ENCODE results near the gene YIPF2. TPM values are rescaled to one million over a fixed set of nuclear protein-coding genes. Genes with fewer than 3 reads are reported as not detected.
"Not testable (repeated sequence)": the region's sequence is repeated elsewhere in the genome, so short reads cannot be mapped to it uniquely, and the experiment has no call there.

YIPF2 gene
- 50.4 and 57.9 TPM in 2 replicates for total RNA-seq
- 78.6 TPM for polyA plus RNA-seq (2012)

DNA sequence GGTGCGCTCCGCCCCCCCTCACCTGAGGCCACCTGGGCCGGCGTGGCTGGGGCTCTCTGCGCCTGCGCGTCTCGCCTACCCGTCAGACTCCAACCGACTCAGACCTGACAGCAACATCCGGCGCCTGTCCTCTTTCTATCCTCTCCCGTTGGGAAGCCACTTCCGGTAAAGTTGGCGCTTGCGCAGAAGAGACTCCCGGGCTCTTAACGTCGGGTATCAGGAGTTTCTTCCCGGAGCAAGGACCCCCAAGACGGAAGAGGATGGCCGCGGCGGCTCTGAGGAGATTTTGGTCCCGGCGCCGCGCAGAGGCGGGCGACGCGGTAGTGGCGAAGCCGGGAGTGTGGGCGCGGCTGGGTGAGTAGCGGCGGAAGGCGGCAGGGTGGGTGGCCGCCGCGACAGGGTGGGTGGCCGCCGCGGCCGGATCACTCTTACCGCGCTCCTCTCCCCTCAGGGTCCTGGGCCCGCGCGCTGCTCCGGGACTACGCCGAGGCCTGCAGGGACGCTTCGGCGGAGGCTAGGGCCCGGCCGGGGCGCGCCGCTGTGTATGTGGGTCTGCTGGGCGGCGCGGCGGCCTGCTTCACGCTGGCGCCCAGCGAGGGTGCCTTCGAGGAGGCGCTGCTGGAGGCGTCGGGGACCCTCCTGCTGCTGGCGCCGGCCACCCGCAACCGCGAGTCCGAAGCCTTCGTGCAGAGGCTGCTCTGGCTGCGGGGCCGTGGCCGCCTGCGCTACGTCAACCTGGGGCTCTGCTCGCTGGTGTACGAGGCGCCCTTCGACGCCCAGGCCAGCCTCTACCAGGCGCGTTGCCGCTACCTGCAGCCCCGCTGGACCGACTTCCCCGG is at the start of gene YIPF2, which contains the start of gene TIMM29:
Gene YIPF2 (minus strand): TSS at position 77 of the 839 bp plus-strand sequence. CDS start 229 bp downstream, outside the sequence.
Gene TIMM29 (plus strand): TSS at position 249 of the 839 bp plus-strand sequence. CDS start 12 bp downstream, at position 261.
- DNase-seq (ENCODE audit: low read depth), result peak; percentile 99

- DNase-seq (ENCODE audit: low read depth), result peak; percentile 32
Measured at GRCh38 chr19:10977742-10978092, 49.3 kb upstream of the YIPF2 start.

DNA sequence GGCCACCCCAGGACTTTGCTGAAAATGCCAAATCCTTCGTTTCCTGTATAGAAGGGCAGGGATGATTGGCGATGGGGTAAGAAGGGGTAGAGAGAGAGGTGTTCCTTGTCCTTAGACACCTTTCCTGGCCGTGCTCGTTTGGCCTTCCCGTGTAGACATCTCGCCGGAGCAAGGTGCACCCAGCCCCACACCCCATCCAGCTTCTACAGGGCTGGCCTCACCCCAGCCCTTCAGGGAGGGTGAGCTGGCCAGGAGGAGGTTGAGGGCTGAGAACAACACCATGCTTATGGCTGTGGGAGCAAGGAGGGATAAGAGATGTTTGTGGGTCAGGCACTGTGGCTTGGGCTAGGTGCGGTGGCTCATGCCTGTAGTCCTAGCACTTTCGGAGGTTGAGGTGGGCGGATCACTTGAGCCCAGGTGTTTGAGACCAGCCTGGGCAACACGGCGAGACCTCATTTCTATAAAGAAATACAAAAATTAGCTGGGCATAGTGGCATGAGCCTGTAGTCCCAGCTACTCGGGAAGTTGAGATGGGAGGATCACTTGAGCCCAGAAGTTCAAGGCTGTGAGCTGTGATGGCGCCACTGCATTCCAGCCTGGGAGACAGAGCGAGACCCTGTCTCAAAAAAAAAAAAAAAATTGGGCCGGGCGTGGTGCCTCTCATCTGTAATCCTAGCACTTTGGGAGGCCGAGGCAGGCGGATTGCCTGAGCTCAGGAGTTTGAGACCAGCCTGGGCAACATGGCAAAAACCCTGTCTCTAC is 47.9 kb upstream of the YIPF2 start:
- no peak for DNase-seq (ENCODE audit: low read depth)

DNA sequence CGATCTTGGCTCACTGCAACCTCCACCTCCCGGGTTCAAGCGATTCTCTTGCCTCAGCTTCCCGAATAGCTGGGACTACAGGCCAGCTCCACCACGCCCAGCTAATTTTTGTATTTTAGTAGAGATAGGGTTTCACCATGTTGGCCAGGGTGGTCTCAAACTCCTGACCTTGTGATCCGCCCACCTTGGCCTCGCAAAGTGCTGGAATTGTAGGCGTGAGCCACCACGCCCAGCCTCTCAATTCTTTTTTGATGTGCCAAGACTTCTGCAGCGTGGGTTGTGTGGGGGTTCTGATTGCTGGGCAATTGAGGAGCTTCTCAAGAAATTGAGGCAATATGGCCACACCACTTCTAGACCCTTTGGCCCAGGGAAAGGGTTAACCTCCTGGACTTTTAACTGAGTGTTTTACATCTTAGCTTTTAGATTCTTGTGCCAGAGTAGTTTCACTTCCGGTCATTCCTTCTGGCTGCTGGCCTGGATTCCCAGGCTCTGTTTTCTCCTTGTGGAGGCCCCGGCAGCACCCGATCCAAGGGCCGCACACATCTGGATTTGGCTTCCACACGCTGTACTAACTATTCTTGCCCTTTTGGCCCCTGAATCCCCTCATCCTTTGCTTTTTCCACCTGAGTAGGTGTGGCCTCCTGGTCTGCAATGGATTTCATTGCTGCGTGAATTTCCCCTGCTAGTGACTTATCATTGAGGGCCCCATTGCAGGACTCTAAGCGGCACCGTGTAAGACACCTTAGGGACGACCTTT is 47.1 kb upstream of the YIPF2 start:
- peak; percentile 46 for DNase-seq (ENCODE audit: low read depth)

DNA sequence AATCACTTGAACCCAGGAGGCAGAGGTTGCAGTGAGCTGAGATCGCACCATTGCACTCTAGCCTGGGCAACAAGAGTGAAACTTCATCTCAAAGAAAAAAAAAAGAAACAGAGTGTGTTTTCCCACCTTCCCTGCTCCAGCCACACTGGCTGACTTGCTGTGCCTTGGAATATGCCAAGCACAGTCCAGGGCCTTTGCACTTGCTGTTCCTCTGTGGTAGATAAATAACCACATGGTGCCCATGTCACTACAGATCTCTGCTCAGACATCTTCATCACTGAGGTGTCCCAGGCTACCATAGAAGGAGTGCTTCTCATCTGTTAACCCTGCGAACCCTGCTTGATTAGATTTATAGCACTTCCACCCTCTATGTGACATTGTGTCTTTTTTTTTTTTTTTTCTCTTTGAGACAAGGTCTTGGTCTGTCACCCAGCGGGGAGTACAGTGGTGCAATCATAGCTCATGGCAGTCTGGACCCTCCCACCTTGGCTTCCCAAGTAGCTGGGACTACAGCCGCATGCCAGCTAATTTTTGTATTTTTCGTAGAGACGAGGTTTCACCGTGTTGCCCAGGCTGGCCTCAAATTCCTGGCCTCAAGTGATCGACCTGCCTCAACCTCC is 42.8 kb upstream of the YIPF2 start:
- no peak for DNase-seq (ENCODE audit: low read depth)

DNA sequence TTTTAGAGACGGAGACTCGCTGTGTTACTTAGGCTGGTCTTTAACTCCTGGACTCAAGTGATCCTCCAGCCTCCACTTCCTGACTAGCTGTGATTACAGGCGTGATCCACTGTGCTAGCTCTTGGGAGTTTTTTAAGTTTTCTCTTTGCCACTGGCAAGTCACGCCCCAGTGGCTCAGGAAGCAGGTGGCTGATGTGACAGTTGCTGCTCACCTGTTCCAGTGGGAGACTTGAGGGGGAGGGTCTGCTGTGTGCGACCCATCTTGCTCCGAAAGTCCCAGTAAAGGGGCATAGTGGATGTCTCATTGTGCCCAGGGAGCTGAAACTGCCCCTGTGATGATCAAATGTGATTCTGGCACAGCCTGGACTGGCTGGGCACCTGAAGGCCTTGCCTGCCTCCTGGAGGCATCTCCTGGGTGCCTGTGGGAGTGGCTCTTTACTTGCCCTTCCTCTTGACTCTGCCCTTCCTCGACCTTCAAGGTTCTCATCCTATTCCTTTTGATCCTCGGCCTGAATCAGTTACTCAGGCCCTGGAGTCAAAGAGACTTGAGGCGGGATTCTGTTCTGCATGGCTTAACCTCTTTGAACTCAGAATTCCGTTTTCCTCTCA is 40.2 kb upstream of the YIPF2 start:
- DNase-seq (ENCODE audit: low read depth), result no peak

DNA sequence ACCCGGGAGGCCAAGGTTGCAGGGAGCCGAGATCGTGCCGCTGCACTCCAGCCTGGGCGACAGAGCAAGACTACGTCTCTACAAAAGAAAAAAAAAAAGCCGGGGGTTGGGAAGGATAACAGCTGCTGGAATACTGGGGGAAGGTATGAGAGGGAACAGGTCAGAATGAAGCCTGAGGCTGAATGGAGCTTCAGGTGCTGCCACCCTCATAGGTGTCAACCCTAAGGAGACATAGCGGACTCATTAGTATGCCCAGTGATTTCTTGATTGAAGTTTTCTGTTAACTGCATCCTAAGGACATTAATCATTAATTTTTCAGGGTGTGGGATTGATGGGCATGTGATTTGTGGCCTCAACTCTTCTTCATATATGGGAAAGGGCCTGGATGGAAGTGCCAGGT is 38.4 kb upstream of the YIPF2 start:
- no peak for DNase-seq (ENCODE audit: low read depth)

- DNase-seq (ENCODE audit: low read depth), result no peak
Measured at GRCh38 chr19:10965398-10965797, 37.0 kb upstream of the YIPF2 start.

DNA sequence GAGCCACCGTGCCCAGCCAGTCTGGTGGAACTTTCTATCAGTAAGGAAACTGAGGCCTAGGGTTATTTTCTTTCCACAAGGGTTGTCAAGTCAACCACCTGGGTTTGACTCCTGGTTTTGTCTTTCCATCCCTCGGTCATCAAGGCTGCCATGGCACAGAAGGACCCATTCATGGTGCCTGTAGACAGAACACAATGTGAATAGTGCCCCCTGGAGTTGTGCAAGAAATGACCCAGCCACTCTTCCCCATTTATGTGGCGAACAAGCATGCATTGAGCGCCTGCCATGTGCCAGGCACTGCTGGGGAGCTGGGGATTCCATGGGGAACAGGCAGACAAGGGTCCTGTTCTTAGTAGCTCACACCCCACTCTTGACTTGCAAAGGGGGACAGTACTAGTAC is 36.5 kb upstream of the YIPF2 start:
- DNase-seq (ENCODE audit: low read depth), result no peak

DNA sequence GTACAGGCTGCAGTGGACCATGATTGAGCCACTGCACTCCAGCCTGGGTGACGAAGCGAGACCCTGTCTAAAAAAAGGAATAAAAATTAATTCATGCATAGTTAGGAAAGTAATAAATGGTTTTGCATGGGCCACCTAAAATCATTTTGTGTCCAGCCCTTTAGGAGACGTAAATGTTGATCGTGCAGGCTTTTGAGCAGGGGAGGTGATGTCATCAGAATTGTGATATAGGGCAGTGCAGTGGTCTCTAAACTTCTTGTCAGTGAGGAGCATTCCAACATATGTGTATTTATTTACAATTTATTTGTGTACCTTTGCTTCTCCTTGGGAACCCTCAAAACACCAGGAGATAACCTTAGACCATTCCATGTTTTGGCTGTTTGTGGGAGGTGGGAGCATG is 35.4 kb upstream of the YIPF2 start:
- DNase-seq (ENCODE audit: low read depth), result no peak

DNA sequence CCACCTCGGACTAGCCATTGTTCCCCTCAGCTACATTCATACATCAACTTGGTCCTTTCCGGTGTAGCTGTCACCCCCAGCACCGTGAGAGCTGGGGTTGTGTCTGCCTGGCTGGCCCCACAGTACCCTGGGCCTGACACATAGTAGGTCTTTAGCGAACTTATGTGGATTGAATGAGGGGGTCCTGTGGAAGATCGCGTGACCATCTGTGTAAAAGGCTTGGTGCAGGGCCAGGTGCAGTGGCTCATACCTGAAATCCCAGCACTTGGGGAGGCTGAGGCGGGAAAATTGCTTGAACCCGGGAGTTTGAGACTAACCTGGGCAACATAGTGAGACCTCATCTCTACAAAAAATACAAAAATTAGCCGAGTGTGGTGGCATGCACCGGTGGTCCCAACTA is 34.4 kb upstream of the YIPF2 start:
- DNase-seq (ENCODE audit: low read depth), result no peak

- DNase-seq (ENCODE audit: low read depth), result peak; percentile 46
Measured at GRCh38 chr19:10961073-10961860, 32.8 kb upstream of the YIPF2 start.

DNA sequence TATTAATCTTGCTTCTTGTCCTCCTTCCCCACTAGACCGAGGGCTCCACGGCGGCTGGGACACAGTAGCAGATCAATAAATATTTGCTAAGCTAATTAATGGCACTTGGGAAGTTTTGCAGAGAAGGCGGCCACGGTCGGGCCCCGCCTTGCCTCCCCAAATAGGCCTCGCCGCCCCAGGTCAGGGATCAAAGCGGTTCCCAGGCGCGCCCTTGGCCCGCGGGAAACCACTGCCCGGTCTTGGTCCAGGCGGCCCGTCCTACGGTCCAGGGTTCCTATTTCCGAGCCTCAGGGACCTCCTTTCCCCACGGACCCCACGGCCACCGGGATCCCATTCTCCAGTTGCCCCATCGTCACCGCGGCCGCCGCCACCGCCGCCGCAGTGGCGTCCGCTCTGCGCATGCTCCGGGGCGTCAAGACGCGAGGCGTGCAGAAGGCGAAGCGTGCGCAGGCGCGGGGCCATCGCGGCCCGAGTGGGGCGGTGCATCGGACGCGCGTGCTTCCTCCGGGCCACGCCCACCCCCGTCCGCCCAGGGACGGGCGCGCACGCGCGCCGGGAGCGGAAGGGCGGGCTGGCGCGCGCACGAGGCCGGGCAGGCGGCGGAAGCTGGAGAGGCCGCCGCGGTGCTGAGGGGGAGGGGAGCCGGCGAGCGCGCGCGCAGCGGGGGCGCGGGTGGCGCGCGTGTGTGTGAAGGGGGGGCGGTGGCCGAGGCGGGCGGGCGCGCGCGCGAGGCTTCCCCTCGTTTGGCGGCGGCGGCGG is 32.1 kb upstream of the YIPF2 start, which contains the start of gene SMARCA4:
Gene SMARCA4 (plus strand): TSS at position 717 of the 759 bp plus-strand sequence. CDS start 23,122 bp downstream, outside the sequence.
- peak; percentile 97 for DNase-seq (ENCODE audit: low read depth)

DNA sequence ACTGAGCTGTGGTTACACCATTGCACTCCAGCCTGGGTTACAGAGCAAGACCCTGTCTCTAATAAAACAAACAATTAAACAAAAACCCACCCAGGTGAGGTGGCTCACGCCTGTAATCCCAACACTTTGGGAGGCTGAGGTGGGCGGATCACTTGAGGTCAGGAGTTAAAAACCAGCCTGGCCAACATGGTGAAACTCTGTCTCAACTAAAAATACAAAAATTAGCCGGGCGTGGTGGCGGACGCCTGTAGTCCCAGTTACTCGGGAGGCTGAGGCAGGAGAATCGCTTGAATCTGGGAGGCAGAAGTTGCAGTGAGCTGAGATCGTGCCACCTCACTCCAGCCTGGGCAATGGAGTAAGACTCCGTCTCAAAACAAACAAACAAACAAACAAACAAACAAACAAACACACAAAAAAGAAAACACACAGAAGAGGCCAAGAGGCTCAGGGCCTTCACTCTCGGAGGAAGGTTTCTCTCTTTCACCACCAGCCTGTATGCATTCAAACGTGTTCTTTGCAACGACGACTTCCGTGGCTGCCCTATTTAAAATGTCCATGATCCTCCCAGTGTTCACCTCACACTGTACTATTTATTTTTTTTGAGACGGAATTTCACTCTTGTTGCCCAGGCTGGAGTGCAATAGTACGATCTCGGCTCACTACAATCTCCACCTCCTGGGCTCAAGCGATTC is 31.0 kb upstream of the YIPF2 start:
- not testable (repeated sequence) for DNase-seq (ENCODE audit: low read depth)

- no peak for DNase-seq (ENCODE audit: low read depth)
Measured at GRCh38 chr19:10952809-10953208, 24.4 kb upstream of the YIPF2 start.

DNA sequence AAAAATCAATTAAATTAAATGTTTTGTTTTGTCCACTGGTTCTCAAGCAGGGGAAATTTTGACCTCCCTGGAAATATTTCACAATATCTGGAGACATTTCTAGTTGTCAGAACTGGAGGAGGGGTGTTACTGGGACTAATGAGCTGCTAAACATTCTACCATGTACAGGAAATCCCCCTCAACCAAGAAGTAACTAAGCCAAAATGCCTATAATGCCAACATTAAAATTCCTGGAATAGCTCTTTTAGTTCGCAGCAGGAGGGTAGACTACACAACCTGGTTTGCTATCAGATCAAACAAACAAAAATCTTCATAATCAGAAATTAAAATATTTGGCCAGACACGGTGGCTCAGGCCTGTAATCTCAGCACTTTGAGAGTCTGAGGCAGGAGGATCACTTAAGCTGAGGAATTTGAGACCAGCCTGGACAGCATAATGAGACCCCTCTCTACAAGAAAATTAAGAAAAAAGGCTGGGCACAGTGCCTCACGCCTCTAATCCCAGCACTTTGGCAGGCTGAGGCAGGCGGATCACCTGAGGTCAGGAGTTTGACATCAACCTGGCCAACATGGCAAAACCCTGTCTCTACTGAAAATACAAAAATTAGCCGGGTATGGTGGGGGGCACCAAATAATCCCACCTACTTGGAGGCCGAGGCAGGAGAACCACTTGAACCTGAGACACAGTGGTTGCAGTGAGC is 18.7 kb upstream of the YIPF2 start:
- no peak for DNase-seq (ENCODE audit: low read depth)

- no peak for DNase-seq (ENCODE audit: low read depth)
Measured at GRCh38 chr19:10945264-10945663, 16.8 kb upstream of the YIPF2 start.

GRCh38 chr19:10943412-10943811 is 15.0 kb upstream of the YIPF2 start:
- not testable (repeated sequence) for DNase-seq (ENCODE audit: low read depth)

All from myocyte (in vitro differentiated cells).